ENCODE measurements around the gene MAP3K1. TPM values are rescaled to one million over a fixed set of nuclear protein-coding genes. Genes with fewer than 3 reads are reported as not detected.

The MAP3K1 gene
- total RNA-seq, 1 experiment from 2014 or later = 5.7 TPM

GRCh38 chr5:56829137-56829908 is 14.0 kb downstream of the MAP3K1 start:
- peak; percentile 79 for DNase-seq
- Histone ChIP-seq H3K36me3 (ENCODE audit: low read depth, low read length) (no peaks in the 10 kb centered on the region), H3K79me2 (ENCODE audit: low read length) (peaks cover 95% of the 10 kb centered on the region), H3K4me3 (ENCODE audit: low read length) (peak overlapping the region; percentile 6; the same call in 1 of the 2 replicates), H3K4me1 (ENCODE audit: insufficient read depth, low read length) (peaks cover 13% of the 10 kb centered on the region), H3K9me3 (ENCODE audit: low read length) (no peaks in the 10 kb centered on the region), H2AFZ (ENCODE audit: low read length) (no peak overlapping the region), H3F3A (ENCODE audit: low read length, unreplicated experiment) (no peaks in the 10 kb centered on the region), H3K4me2 (ENCODE audit: low read length) (peak overlapping the region; percentile 50), H3K27ac (ENCODE audit: low read length) (peak overlapping the region; percentile 33), H3K27me3 (ENCODE audit: low read length) (no peaks in the 10 kb centered on the region), H3K9ac (ENCODE audit: low read length) (no peak overlapping the region), H4K20me1 (ENCODE audit: low read length) (no peaks in the 10 kb centered on the region), H3K9me2 (replicated peaks; ENCODE audit: low read length) (no peaks in the 10 kb centered on the region)
- ChIA-PET POLR2A (ENCODE audit: unreplicated experiment) (no interaction called here), CTCF (no interaction called here)
- peak; percentile 93 for ATAC-seq
- TF ChIP-seq EZH2phosphoT487 (IDR thresholded peaks at IDR 0.05; ENCODE audit: borderline replicate concordance, low read length) = no peak
- TF ChIP-seq EZH2 (IDR thresholded peaks at IDR 0.05; ENCODE audit: low read length, unreplicated experiment) = no peak
- TF ChIP-seq CTCF (conservative IDR thresholded peaks at IDR 0.05; ENCODE audit: low read depth, low read length) = no peak
- no TSS peak for BruUV-seq (replicated peaks)
- intact Hi-C loops (cut with micrococcal nuclease) = no loop called here

- Histone ChIP-seq H4K20me1 (ENCODE audit: low read length) (no peaks in the 10 kb centered on the region), H3K4me1 (ENCODE audit: insufficient read depth, low read length) (peaks cover 13% of the 10 kb centered on the region), H3K4me3 (ENCODE audit: low read length) (no peak overlapping the region), H3K79me2 (ENCODE audit: low read length) (peaks cover 96% of the 10 kb centered on the region), H3K4me2 (ENCODE audit: low read length) (no peak overlapping the region), H3K9me3 (ENCODE audit: low read length) (no peaks in the 10 kb centered on the region), H3K9ac (ENCODE audit: low read length) (no peak overlapping the region), H3K27ac (ENCODE audit: low read length) (no peak overlapping the region), H3F3A (ENCODE audit: low read length, unreplicated experiment) (no peaks in the 10 kb centered on the region), H2AFZ (ENCODE audit: low read length) (no peak overlapping the region), H3K27me3 (ENCODE audit: low read length) (no peaks in the 10 kb centered on the region), H3K9me2 (replicated peaks; ENCODE audit: low read length) (no peaks in the 10 kb centered on the region), H3K36me3 (ENCODE audit: low read depth, low read length) (no peaks in the 10 kb centered on the region)
- CTCF ChIA-PET = no interaction called here
- intact Hi-C loops (cut with micrococcal nuclease) = no loop called here
- TF ChIP-seq EZH2 (IDR thresholded peaks at IDR 0.05; ENCODE audit: low read length, unreplicated experiment) (no peak), CTCF (conservative IDR thresholded peaks at IDR 0.05; ENCODE audit: low read depth, low read length) (no peak), EZH2phosphoT487 (IDR thresholded peaks at IDR 0.05; ENCODE audit: borderline replicate concordance, low read length) (no peak)
- DNase-seq = no peak
- no TSS peak for BruUV-seq (replicated peaks)
- no peak for ATAC-seq
- POLR2A ChIA-PET (ENCODE audit: unreplicated experiment) = no interaction called here
Observed at GRCh38 chr5:56831773-56832172, 16.4 kb downstream of the MAP3K1 start.

GRCh38 chr5:56833325-56833724 is 18.0 kb downstream of the MAP3K1 start:
- no peaks in the 10 kb centered on the region for H4K20me1 ChIP-seq (ENCODE audit: low read length)
- POLR2A ChIA-PET (ENCODE audit: unreplicated experiment) = no interaction called here
- no peak overlapping the region for H2AFZ ChIP-seq (ENCODE audit: low read length)
- H3K79me2 ChIP-seq (ENCODE audit: low read length) = peaks cover 95% of the 10 kb centered on the region
- H3K9me2 ChIP-seq (replicated peaks; ENCODE audit: low read length) = no peaks in the 10 kb centered on the region
- intact Hi-C loops (cut with micrococcal nuclease) = no loop called here
- no peak overlapping the region for H3K4me2 ChIP-seq (ENCODE audit: low read length)
- no peak overlapping the region for H3K4me3 ChIP-seq (ENCODE audit: low read length)
- no peak for ATAC-seq
- no peaks in the 10 kb centered on the region for H3K27me3 ChIP-seq (ENCODE audit: low read length)
- no peaks in the 10 kb centered on the region for H3F3A ChIP-seq (ENCODE audit: low read length, unreplicated experiment)
- TF ChIP-seq EZH2 (IDR thresholded peaks at IDR 0.05; ENCODE audit: low read length, unreplicated experiment) = no peak
- no peak for TF ChIP-seq CTCF (conservative IDR thresholded peaks at IDR 0.05; ENCODE audit: low read depth, low read length)
- no peak overlapping the region for H3K27ac ChIP-seq (ENCODE audit: low read length)
- H3K9ac ChIP-seq (ENCODE audit: low read length) = no peak overlapping the region
- DNase-seq = no peak
- peaks cover 13% of the 10 kb centered on the region for H3K4me1 ChIP-seq (ENCODE audit: insufficient read depth, low read length)
- CTCF ChIA-PET = interaction anchor here (0.5 kb wide), 1 partner anchor 897 kb away, joined by 12 read pairs; no protein-coding TSS in a partner anchor
- H3K9me3 ChIP-seq (ENCODE audit: low read length) = no peaks in the 10 kb centered on the region
- H3K36me3 ChIP-seq (ENCODE audit: low read depth, low read length) = no peaks in the 10 kb centered on the region
- no TSS peak for BruUV-seq (replicated peaks)
